ENCODE results near the gene RARA.

RARA gene

GRCh38 chr17:40399185-40399584, 90.2 kb downstream of the RARA start:
- DNase-seq (ENCODE audit: insufficient read length) (no peak), FAIRE-seq (peak; percentile 33)

DNA sequence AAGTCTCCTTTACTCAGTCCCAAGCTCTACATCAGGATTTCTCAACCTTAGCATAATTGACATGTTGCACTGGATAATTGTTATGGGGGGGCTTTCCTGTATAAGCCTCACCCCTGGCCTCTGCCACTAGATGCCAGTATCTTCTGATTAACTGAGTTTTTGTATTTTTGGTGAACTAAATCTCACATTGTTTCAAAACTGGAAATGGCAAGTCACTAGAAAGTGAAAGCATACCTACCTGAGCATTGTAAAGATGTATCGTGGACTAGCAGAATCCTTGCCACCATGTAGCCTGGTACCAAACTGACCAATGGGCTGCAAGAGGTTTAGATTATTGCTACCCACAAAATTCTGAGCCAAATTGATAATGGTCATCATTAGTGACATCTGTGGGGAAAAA, 93.7 kb downstream of the RARA start:
- FAIRE-seq (no peak), DNase-seq (ENCODE audit: insufficient read length) (no peak)
- no peak for TF ChIP-seq TAF1 (IDR thresholded peaks at IDR 0.05; ENCODE audit: borderline replicate concordance, low read depth, low read length)
- TF ChIP-seq POLR2A (IDR thresholded peaks at IDR 0.05; ENCODE audit: low read depth, low read length) = no peak
- no peak for TF ChIP-seq POLR2AphosphoS5 (IDR thresholded peaks at IDR 0.05; ENCODE audit: low read depth, low read length)

More at GRCh38 chr17:40399185-40399584, 90.2 kb downstream of the RARA start:
- TF ChIP-seq POLR2A (IDR thresholded peaks at IDR 0.05; ENCODE audit: low read depth, low read length) = no peak
- no peak for TF ChIP-seq TAF1 (IDR thresholded peaks at IDR 0.05; ENCODE audit: borderline replicate concordance, low read depth, low read length)
- TF ChIP-seq POLR2AphosphoS5 (IDR thresholded peaks at IDR 0.05; ENCODE audit: low read depth, low read length) = no peak

DNA sequence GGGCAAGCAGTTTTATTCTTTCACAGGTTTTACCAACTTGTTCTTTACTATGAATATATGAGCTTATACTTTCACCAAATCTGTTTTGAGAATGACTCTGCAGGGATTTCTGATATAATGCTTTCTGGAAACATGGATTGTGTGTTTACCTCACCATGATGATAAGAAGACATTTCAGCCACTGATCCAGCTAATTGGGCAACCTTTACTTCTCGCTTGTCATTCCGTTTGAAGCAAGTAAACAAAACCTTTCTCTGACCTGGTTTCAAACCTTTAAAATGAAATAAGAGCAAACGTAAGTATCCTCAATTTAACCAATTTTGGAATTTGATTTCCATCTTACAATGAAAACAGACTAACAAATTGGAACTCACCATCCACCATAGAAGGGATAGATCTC, 95.0 kb downstream of the RARA start:
- FAIRE-seq = no peak
- DNase-seq (ENCODE audit: insufficient read length) = no peak
- TF ChIP-seq POLR2A (IDR thresholded peaks at IDR 0.05; ENCODE audit: low read depth, low read length) (no peak), TAF1 (IDR thresholded peaks at IDR 0.05; ENCODE audit: borderline replicate concordance, low read depth, low read length) (no peak), POLR2AphosphoS5 (IDR thresholded peaks at IDR 0.05; ENCODE audit: low read depth, low read length) (no peak)
